Fibroblast of skin of right biceps (primary cell): ENCODE data around the gene RGL4.
"Not testable (repeated sequence)": the region's sequence is repeated elsewhere in the genome, so short reads cannot be mapped to it uniquely, and the experiment has no call there.

Experiments
- DNase-seq: peaks from one replicate; pipeline ENCODE4 v3.0.0-alpha.2; 2013

The RGL4 gene

DNA sequence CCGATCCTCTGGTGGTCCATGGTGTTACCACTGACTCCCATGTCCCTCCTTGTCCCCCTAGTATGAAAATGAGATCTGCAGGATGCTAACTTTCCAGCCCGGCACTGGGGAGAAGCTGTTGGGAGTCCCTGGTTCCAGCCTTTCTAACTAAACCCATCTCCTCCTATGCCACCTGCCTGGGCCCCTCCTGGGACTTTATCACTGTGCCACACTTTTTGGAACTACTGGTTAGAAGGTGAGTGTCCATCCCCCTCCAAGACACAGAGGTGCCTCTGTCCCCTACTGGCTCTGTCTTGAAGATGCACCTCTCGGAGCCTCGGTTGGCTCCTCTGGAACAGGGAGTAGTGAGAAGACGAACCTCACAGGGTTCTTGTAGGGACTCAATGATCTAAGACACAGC lies at the start of gene RGL4:
TSS of gene RGL4 (plus strand) at position 301 of the 400 bp plus-strand sequence. CDS start 1,018 bp downstream, outside the sequence.
- DNase-seq, result no peak

GRCh38 chr22:23646526-23646925 lies 44.3 kb upstream of the RGL4 start:
- DNase-seq, result not testable (repeated sequence)

GRCh38 chr22:23649071-23649501 lies 41.7 kb upstream of the RGL4 start:
- no peak for DNase-seq

DNA sequence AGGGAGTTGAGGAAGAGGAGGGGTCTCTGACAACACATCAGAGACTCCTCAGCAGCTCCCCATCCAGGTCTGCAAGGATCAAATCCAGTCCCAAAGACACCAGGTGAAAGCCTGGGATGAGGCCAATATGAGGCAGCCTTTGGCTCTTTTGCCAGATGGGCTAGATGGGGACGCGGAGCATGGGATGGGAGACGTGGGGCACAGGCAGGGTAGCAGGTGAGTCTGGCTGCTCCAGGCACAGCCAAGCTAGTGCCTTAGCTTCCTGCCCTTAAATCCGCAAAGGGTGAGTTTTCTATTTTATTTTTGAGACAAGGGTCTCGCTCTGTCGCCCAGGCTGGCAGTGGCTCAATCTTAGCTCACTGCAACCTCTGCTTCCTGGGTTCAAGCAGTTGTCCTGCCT lies 39.1 kb upstream of the RGL4 start:
- DNase-seq, result no peak

- no peak for DNase-seq
Observed at GRCh38 chr22:23652286-23652685, 38.5 kb upstream of the RGL4 start.

- DNase-seq, result no peak
Observed at GRCh38 chr22:23652711-23653110, 38.1 kb upstream of the RGL4 start.

DNA sequence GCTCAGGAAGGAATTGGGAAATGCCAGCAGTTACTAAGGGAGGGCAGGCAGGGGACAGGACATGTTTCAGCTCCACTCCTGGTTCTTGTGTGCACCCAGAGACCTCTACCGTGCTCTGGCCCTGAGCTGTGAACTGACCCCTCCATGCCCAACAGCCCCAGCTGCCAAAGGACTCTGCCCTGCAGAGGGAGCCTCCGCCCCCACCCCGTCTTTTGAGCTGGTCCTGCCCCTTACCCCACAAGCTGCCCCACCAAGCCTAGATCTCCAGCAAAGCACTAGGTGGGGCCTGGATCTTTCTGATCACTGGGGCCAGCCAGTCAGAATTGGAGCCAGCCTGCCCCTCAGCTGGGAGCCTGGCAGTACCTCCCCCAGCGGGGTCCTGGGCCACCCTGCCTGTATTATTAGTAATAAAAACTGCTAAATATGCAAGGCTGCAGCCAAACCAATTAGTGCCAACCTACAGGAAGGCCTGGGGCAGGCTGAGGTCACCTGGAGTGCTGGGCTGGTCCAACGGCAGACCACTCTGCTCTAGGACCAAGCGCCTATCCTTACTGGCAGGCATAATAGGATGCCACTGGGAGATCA lies 34.8 kb upstream of the RGL4 start:
- no peak for DNase-seq

- DNase-seq, result no peak
Observed at GRCh38 chr22:23657727-23658126, 33.1 kb upstream of the RGL4 start.

- DNase-seq, result not testable (repeated sequence)
Observed at GRCh38 chr22:23660381-23660780, 30.4 kb upstream of the RGL4 start.

DNA sequence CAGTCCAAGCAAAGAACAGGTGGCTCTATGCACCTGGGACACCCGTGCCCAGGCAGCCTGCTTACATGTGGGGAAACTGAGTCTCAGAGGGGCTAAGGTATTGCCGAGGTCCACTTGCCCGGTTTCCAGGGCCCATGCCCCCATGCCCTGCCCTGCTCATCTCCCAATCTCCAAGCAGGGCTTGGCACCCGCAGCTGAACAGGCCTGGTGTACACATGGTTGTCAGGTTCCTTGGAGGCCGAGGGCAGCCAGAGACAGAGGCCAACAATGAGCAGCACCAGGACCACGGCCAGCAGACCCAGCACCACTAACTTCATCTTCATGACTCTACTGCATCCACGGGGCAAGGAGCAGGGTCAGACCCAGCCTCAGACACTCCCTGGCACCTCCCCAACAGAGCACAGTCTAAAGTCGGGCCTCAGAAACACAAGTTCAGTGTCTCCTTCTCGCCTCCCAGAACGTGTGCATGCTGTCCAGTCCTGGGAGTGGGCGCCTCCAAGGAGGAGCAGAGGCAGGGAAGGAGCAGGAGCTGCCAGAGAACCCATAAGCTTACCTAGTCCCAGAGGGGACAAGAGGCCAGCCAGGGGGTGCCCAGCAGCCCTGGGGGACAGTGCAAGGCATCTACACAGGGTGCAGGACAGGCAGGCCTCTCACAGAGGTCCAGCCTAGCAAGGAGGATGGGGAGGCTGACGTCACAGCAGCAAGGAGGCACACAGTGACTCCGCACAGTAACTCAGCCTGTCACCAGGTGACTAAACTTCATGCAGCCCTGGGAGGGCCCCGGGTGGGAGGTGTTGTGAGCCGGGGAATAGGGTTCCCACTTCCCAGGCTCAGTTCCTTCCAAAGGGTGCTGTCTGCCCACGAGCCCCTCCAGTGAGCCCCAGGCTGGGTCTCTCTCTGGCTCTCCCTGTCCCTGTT lies 20.2 kb upstream of the RGL4 start:
- no peak for DNase-seq

DNA sequence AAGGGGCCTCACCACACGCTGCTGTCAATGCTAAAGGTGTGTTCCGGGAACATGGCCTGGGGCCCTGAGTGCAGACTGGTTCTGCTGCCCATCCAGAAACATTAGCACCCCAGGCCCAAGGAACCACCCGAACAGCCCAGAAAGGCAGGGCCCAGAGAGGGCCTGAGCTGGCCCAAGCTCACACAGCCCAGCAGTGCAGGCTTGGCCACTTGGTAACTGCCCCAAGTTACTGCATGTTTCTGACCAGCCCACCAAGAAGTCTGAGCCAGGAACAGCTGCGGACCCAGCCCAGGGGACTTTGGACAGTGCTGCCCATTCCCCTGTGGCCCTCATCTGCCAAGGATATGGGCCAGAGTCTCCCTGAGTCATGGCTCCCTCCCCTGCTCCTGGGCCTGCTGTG lies 19.4 kb upstream of the RGL4 start:
- not testable (repeated sequence) for DNase-seq

DNA sequence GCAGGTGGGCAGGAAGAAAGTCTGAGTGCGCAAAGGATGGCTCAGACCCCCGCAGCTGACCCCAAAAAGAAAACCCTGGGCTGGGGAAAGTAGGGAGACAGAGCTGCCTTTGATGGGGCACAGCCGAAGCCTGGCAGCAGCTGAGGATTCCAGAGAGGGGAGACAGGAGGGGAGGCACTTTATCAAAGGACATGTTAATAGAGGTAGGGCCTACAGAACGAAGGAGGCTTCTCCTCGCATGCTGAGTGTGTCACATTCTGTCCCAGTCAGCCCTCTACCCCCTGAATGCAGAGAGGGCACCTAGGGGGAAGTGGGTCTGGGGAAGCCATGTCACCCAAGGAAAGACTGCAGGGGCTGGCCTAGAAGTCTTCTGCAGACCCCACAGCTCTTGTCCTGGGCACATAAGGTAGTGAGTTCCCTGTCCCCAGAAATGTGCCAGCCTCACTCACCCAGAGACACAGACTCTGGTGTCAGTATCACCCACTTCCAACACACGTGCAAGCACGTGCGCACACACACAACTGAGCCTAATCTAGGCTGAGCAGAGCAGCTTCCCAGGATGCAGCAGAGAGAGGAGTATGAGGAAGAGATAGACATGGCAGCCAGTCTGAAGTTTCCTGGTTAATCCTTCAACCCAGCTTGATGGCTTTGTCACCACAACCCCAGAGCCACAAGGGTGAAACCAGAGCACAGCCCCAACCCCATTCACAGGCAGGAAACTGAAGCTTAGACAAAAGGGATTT lies 18.3 kb upstream of the RGL4 start:
- DNase-seq, result not testable (repeated sequence)

DNA sequence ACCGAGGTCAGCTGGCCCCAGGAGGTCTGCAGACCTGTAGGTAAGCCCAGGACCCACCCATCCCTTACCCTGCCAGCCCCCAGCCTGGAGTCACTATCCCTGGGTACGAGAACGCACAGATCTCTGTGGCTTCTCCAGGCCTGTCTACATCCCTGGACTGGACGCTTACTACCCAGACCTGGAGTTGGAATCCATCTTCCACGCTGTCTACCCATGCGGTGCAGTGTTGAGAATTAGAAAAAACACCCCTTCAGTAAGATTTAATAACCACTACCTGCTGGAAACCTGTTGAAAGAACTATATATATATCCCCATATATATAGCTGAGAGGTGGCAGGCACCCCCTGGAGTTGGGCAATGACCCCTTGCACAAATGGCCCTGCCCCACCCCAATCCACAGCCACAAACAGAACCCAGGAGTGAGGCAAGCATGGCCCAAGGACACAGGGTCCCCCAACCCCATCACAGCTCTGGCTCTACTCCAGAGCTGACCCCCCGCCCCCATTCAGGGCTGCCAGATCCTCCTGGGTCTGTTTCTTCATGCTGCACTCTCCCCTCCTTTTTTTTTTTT lies 17.7 kb upstream of the RGL4 start:
- DNase-seq, result no peak

- DNase-seq, result no peak
Observed at GRCh38 chr22:23673826-23674690, 16.8 kb upstream of the RGL4 start.

DNA sequence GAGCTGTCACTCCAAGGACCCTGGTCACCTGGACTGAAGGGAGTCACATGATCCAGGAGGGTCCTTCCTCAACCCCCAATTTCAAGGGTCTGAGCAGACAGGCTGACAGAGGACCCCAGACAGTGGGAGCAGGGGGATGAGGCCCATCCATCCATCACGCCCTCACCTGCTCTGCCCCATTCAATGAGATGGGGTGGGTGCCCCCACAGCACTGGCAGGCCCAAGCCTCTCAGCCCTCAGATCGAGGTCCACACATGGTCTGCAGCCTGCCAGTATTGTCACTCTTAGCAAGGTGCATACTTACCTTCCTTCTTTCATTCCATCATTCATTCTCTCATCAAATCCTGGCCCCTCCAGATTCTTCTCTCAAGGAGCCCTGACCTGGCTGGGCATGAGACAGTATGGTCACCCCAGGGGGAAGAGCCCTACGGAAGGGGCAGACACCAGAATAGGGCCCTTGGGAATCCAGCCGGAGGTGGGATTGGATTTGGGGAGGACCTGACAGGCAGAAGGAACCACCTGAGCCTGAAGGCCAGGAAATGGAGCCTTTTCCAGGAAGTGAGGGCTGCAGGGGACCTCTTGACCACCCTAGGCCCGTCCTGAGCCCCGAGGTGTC lies 15.8 kb upstream of the RGL4 start:
- not testable (repeated sequence) for DNase-seq

GRCh38 chr22:23675502-23676415 lies 15.1 kb upstream of the RGL4 start:
- DNase-seq, result no peak

DNA sequence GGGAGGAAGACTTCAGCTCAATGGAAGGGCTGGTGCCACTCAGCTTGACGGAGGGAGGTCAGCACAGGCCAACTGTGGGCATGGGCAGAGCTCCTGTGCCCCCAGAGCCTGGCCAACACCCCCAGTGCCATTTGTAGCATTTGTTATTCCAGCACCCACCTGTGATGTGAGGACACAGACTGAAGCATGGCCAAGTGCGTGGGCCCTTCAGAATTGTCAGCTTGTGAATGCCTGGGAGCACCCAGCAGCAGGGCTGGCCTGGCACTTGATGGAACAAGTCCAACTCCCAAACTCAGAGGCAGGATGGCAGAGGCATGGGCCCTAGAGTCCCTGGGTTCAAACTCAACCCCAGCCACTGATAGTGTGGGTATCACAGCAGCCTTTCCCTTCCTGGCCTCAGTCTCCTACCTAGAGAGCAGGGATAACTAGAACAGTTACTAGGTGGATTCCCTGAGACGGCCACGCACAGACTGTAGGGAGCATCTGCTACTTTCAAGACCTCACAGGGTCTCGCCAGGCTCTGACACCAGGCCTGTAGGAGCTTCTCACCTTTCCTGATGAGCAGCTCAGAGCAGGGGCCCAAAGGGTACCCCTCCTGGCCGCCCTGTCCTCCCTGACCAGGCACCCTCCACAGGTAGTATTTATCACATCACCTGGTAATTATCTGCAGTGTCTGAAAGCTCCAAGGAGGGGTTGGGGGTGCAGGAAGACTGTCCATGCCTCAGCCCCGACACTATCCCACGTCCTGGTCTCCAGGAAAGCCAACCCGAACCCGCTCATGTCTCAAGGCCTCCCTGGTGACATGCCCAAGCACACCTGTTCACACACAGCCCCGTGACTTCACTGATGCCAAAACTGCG lies 13.7 kb upstream of the RGL4 start:
- not testable (repeated sequence) for DNase-seq

GRCh38 chr22:23677701-23677995 lies 13.2 kb upstream of the RGL4 start:
- no peak for DNase-seq

GRCh38 chr22:23678133-23678532 lies 12.7 kb upstream of the RGL4 start:
- DNase-seq, result no peak
